Measurements from ENCODE around the gene RBBP6.
A peak's percentile ranks its signal among the peaks of the same experiment; 100 is the strongest.
"Not testable (repeated sequence)": the region's sequence is repeated elsewhere in the genome, so short reads cannot be mapped to it uniquely, and the experiment has no call there.

Gene RBBP6

GRCh38 chr16:24539295-24539849 lies at the start of gene RBBP6:
Gene RBBP6, plus strand, starts transcription at chr16:24539566. Its CDS starts 1,061 bp downstream, at chr16:24540627.
- FAIRE-seq: no peak
- peak; percentile 90 for DNase-seq (ENCODE audit: low spot score)

GRCh38 chr16:24490866-24491265 lies 48.5 kb upstream of the RBBP6 start:
- no peak for FAIRE-seq
- no peak for DNase-seq (ENCODE audit: low spot score)

- FAIRE-seq (no peak), DNase-seq (ENCODE audit: low spot score) (no peak)
Observed at GRCh38 chr16:24491731-24492130, 47.6 kb upstream of the RBBP6 start.

- FAIRE-seq (no peak), DNase-seq (ENCODE audit: low spot score) (no peak)
Observed at GRCh38 chr16:24493821-24494220, 45.5 kb upstream of the RBBP6 start.

GRCh38 chr16:24495207-24495606 lies 44.2 kb upstream of the RBBP6 start:
- DNase-seq (ENCODE audit: low spot score); FAIRE-seq: not testable (repeated sequence)

- no peak for DNase-seq (ENCODE audit: low spot score)
Observed at GRCh38 chr16:24497440-24497839, 41.9 kb upstream of the RBBP6 start.

GRCh38 chr16:24499193-24499814 lies 40.1 kb upstream of the RBBP6 start:
- FAIRE-seq: no peak

More at GRCh38 chr16:24497440-24497839, 41.9 kb upstream of the RBBP6 start:
- FAIRE-seq: no peak

GRCh38 chr16:24504472-24505345 lies 34.7 kb upstream of the RBBP6 start:
- DNase-seq (ENCODE audit: low spot score): peak; percentile 45
- FAIRE-seq: no peak

More at GRCh38 chr16:24499193-24499814, 40.1 kb upstream of the RBBP6 start:
- DNase-seq (ENCODE audit: low spot score): no peak

- FAIRE-seq: no peak
Observed at GRCh38 chr16:24505959-24506358, 33.4 kb upstream of the RBBP6 start.

GRCh38 chr16:24507959-24508480 lies 31.3 kb upstream of the RBBP6 start:
- FAIRE-seq (no peak), DNase-seq (ENCODE audit: low spot score) (no peak)

More at GRCh38 chr16:24505959-24506358, 33.4 kb upstream of the RBBP6 start:
- DNase-seq (ENCODE audit: low spot score): no peak

- DNase-seq (ENCODE audit: low spot score) (peak; percentile 19), FAIRE-seq (no peak)
Observed at GRCh38 chr16:24508614-24509013, 30.8 kb upstream of the RBBP6 start.

GRCh38 chr16:24509536-24509935 lies 29.8 kb upstream of the RBBP6 start:
- FAIRE-seq: no peak
- DNase-seq (ENCODE audit: low spot score): no peak

GRCh38 chr16:24511174-24511573 lies 28.2 kb upstream of the RBBP6 start:
- FAIRE-seq (no peak), DNase-seq (ENCODE audit: low spot score) (no peak)

- DNase-seq (ENCODE audit: low spot score) (no peak), FAIRE-seq (no peak)
Observed at GRCh38 chr16:24511792-24512191, 27.6 kb upstream of the RBBP6 start.

- DNase-seq (ENCODE audit: low spot score): no peak
- FAIRE-seq: no peak
Observed at GRCh38 chr16:24514096-24514495, 25.3 kb upstream of the RBBP6 start.

- no peak for DNase-seq (ENCODE audit: low spot score)
Observed at GRCh38 chr16:24515186-24515585, 24.2 kb upstream of the RBBP6 start.

GRCh38 chr16:24516900-24517669 lies 22.3 kb upstream of the RBBP6 start:
- FAIRE-seq: peak; percentile 65
- peak; percentile 70 for DNase-seq (ENCODE audit: low spot score)

More at GRCh38 chr16:24515186-24515585, 24.2 kb upstream of the RBBP6 start:
- no peak for FAIRE-seq

GRCh38 chr16:24518498-24518897 lies 20.9 kb upstream of the RBBP6 start:
- DNase-seq (ENCODE audit: low spot score): no peak
- FAIRE-seq: no peak

- FAIRE-seq: no peak
- no peak for DNase-seq (ENCODE audit: low spot score)
Observed at GRCh38 chr16:24520983-24521382, 18.4 kb upstream of the RBBP6 start.

GRCh38 chr16:24522751-24523150 lies 16.6 kb upstream of the RBBP6 start:
- DNase-seq (ENCODE audit: low spot score): no peak
- no peak for FAIRE-seq

GRCh38 chr16:24523569-24523968 lies 15.8 kb upstream of the RBBP6 start:
- DNase-seq (ENCODE audit: low spot score) (no peak), FAIRE-seq (no peak)

Data from RCC 7860 (cell line).